Endothelial cell of umbilical vein (primary cell): ENCODE data around the gene BCL2L14. TPM values are rescaled to one million over a fixed set of nuclear protein-coding genes. Genes with fewer than 3 reads are reported as not detected.

Source experiments
- BruUV-seq: library from RNA; stranded (reverse); fragments of 400-500 nt; replicated peaks from 2 replicates; lab custom pipeline; 2021; lab: Mats Ljungman, UMichigan
- CTCF ChIA-PET: fragments of 300-600, 350-600 bp; sonication (Branson Sonifier 250); formaldehyde crosslinking; loops from one replicate; lab custom pipeline; 2021; ENCODE audit warnings: antibody characterized with exemption, inconsistent platforms; lab: Charles Lee
- POLR2A ChIA-PET: fragments of 300-600, 350-600 bp; sonication (Branson Sonifier 250); formaldehyde crosslinking; loops from one replicate; lab custom pipeline; 2021; ENCODE audit warnings: antibody characterized with exemption, inconsistent platforms; lab: Charles Lee
- DNase-seq: peaks from one replicate; pipeline ENCODE4 v3.0.0-alpha.2; 2011; ENCODE audit warnings: low read depth, low spot score
- FAIRE-seq: peaks from 2 replicates; lab custom pipeline; 2011; peaks lifted over from hg19 to GRCh38; lab: Jason Lieb, UNC
- H2AFZ ChIP-seq: 2 replicates; pipeline ENCODE4 v1.6.0; 2012; ENCODE audit warnings: low read depth, low read length, control low read depth, inconsistent platforms
- H3K27ac ChIP-seq: 2 replicates; pipeline ENCODE4 v1.5.1; 2011; ENCODE audit warnings: low read depth, mild to moderate bottlenecking, control low read depth, low read length, moderate library complexity; ENCODE audit not compliant: insufficient read depth
- H3K27me3 ChIP-seq, 2 experiments: 2 replicates each; pipeline versions ENCODE4 v1.6.0 to v1.6.1; 2011; ENCODE audit warnings: low read length in 2 of 2, mixed read lengths in 1 of 2; ENCODE audit not compliant: control insufficient read depth in 2 of 2, insufficient read depth in 2 of 2
- H3K36me3 ChIP-seq, 2 experiments: 2 replicates in 1 of 2; 3 replicates in 1 of 2; pipeline ENCODE4 v1.5.1; 2011; ENCODE audit warnings: low read length in 2 of 2, mild to moderate bottlenecking in 1 of 2, moderate library complexity in 1 of 2; ENCODE audit not compliant: control insufficient read depth in 2 of 2, insufficient read depth in 2 of 2; ENCODE audit errors: extremely low read depth in 1 of 2
- H3K4me1 ChIP-seq: 3 replicates; pipeline ENCODE4 v1.5.1; 2011; ENCODE audit warnings: mild to moderate bottlenecking, low read length; ENCODE audit not compliant: control insufficient read depth, insufficient read depth; ENCODE audit errors: extremely low read depth
- H3K4me2 ChIP-seq: 2 replicates; pipeline ENCODE4 v1.6.1; 2011; ENCODE audit warnings: low read length, control low read depth, mixed read lengths; ENCODE audit not compliant: insufficient read depth
- H3K4me3 ChIP-seq, 3 experiments: fragments of 200-600 bp in 1 of 3; sonication (generic), shearing (Covaris generic) in 1 of 3; replicated peaks in 1 of 3; 2 replicates each; pipeline ENCODE4 v1.5.1; 2011 to 2016; ENCODE audit warnings: control low read depth in 3 of 3, low read length in 3 of 3, mild to moderate bottlenecking in 2 of 3, inconsistent platforms in 1 of 3, low read depth in 1 of 3, moderate library complexity in 1 of 3; ENCODE audit not compliant: insufficient read depth in 1 of 3
- H3K79me2 ChIP-seq: 2 replicates; pipeline ENCODE4 v1.6.0; 2012; ENCODE audit warnings: low read length, inconsistent platforms; ENCODE audit not compliant: control insufficient read depth, insufficient read depth
- H3K9ac ChIP-seq: replicated peaks from 2 replicates; pipeline ENCODE3; 2011; ENCODE audit warnings: low read length, control low read depth; ENCODE audit not compliant: insufficient read depth; ENCODE audit errors: extremely low read depth
- H3K9me1 ChIP-seq: replicated peaks from 3 replicates; pipeline ENCODE4 v1.6.0; 2011; ENCODE audit warnings: mild to moderate bottlenecking, low read length; ENCODE audit not compliant: control insufficient read depth, insufficient read depth; ENCODE audit errors: extremely low read depth
- H3K9me3 ChIP-seq: replicated peaks from 2 replicates; pipeline ENCODE4 v1.5.1; 2012; ENCODE audit warnings: low read length, inconsistent platforms; ENCODE audit not compliant: control insufficient read depth, insufficient read depth
- H4K20me1 ChIP-seq: replicated peaks from 2 replicates; pipeline ENCODE3; 2011; ENCODE audit warnings: mild to moderate bottlenecking, low read length; ENCODE audit not compliant: control insufficient read depth, insufficient read depth; ENCODE audit errors: extremely low read depth
- CTCF ChIP-seq, 2 donors: IDR thresholded peaks; 1 replicate in 1 of 2; 2 replicates in 1 of 2; pipeline ENCODE4 v1.5.1; 2011; ENCODE audit warnings: low read length in 2 of 2, mild to moderate bottlenecking in 2 of 2, moderate library complexity in 2 of 2, control low read depth in 1 of 2, inconsistent platforms in 1 of 2, low read depth in 1 of 2; ENCODE audit not compliant: insufficient read depth in 1 of 2; ENCODE audit errors: extremely low read depth in 1 of 2
- EZH2 ChIP-seq: IDR thresholded peaks from 2 replicates; pipeline ENCODE4 v1.6.1; 2012; ENCODE audit warnings: borderline replicate concordance, low read depth, mild to moderate bottlenecking, moderate library complexity, low read length, inconsistent platforms; ENCODE audit not compliant: severe bottlenecking
- FOS ChIP-seq: IDR thresholded peaks from 2 replicates; pipeline ENCODE4 v1.6.1; 2011; ENCODE audit warnings: mild to moderate bottlenecking, low read length, moderate library complexity, borderline replicate concordance; ENCODE audit not compliant: insufficient read depth
- GATA2 ChIP-seq: IDR thresholded peaks from 2 replicates; pipeline ENCODE4 v1.7.0; 2011; ENCODE audit warnings: low read depth, mild to moderate bottlenecking, moderate library complexity, mixed read lengths, low read length; ENCODE audit not compliant: insufficient read length, insufficient read depth
- JUN ChIP-seq: IDR thresholded peaks from 2 replicates; pipeline ENCODE4 v1.6.1; 2011; ENCODE audit warnings: borderline replicate concordance, low read depth; ENCODE audit not compliant: insufficient read length, insufficient read depth
- MAX ChIP-seq: IDR thresholded peaks from 2 replicates; pipeline ENCODE4 v1.6.1; 2011; ENCODE audit not compliant: insufficient read depth, insufficient read length
- MYC ChIP-seq: IDR thresholded peaks from one replicate; pipeline ENCODE4 v1.6.1; 2011; ENCODE audit warnings: mild to moderate bottlenecking, low read depth, low read length
- POLR2A ChIP-seq: IDR thresholded peaks from 2 replicates; pipeline ENCODE4 v1.6.1; 2012; ENCODE audit warnings: low read depth, mild to moderate bottlenecking, control low read depth, low read length
- POLR2AphosphoS5 ChIP-seq: IDR thresholded peaks from 2 replicates; pipeline ENCODE4 v1.6.1; 2012; ENCODE audit warnings: low read depth, mild to moderate bottlenecking, control low read depth, low read length, moderate library complexity; ENCODE audit not compliant: insufficient read depth
- dilution Hi-C: fragments of 300-500 bp; cut with MboI; formaldehyde crosslinking; loops from one replicate; pipeline ENCODE4 v1.15.0; 2019; ENCODE audit warnings: low sequenced_read_pairs; ENCODE audit not compliant: extremely low pct_ligation_motif_present
- intact Hi-C: fragments of 100-400 bp; cut with micrococcal nuclease; formaldehyde crosslinking; loops from one replicate; pipeline ENCODE4 v1.10.0; 2022
- polyA plus RNA-seq, 4 experiments: library from polyadenylated mRNA; depleted of rRNA in 3 of 4; stranded (reverse) in 3 of 4; unstranded in 1 of 4; fragments of >200 nt; gene quantifications; 2 replicates each; pipeline versions ENCODE4 v1.2.1 to v1.2.3, GENCODE V29; 2011 to 2012; ENCODE audit warnings: missing spikeins in 1 of 4
- total RNA-seq: library from RNA; stranded (reverse); gene quantifications from 2 replicates; pipeline ENCODE4 v1.2.3, GENCODE V29; 2021

Gene BCL2L14
- total and polyA plus RNA-seq, 2 donors (not counting 3 experiments of a cell fraction or from before 2014, with no cell fraction given) = not detected

- Histone ChIP-seq H4K20me1 (no peaks in the 10 kb centered on the region), H3K27me3 (no peaks in the 10 kb centered on the region), H2AFZ (no peak overlapping the region), H3K27ac (no peak overlapping the region), H3K9ac (no peak overlapping the region), H3K36me3 (no peaks in the 10 kb centered on the region), H3K4me1 (peaks cover 2% of the 10 kb centered on the region), H3K4me3 (no peak overlapping the region), H3K79me2 (no peaks in the 10 kb centered on the region), H3K9me3 (no peaks in the 10 kb centered on the region), H3K9me1 (no peaks in the 10 kb centered on the region), H3K4me2 (no peak overlapping the region)
- DNase-seq (no peak), FAIRE-seq (no peak)
- intact Hi-C loops (no loop called here), dilution Hi-C loops (loop anchor here (25.0 kb wide), 1 partner anchor 249 kb away; no protein-coding TSS in a partner anchor)
- ChIA-PET POLR2A (no interaction called here), CTCF (no interaction called here)
- TF ChIP-seq POLR2AphosphoS5 (no peak), GATA2 (no peak), POLR2A (no peak), JUN (no peak), EZH2 (no peak), CTCF (IDR thresholded peaks at IDR 0.05; ENCODE audit: extremely low read depth in 1 of 2, insufficient read depth in 1 of 2, low read depth in 1 of 2, low read length in 2 of 2) (no peak), MAX (no peak), FOS (no peak), MYC (no peak)
- BruUV-seq = no TSS peak
Observed at GRCh38 chr12:12088147-12088546, 17.4 kb downstream of the BCL2L14 start.
